H1 (cell line): ENCODE data around the gene PARP14. TPM values are rescaled to one million over a fixed set of nuclear protein-coding genes. Genes with fewer than 3 reads are reported as not detected.

Experiments used
- EP300 ChIP-seq, 2 experiments: IDR thresholded peaks; 1 replicate in 1 of 2; 2 replicates in 1 of 2; pipeline ENCODE4 v1.6.1; 2011 to 2012; ENCODE audit warnings: low read depth in 2 of 2, low read length in 2 of 2, mild to moderate bottlenecking in 2 of 2, borderline replicate concordance in 1 of 2, inconsistent platforms in 1 of 2, moderate library complexity in 1 of 2
- GABPA ChIP-seq: IDR thresholded peaks from 2 replicates; pipeline ENCODE4 v1.6.1; 2011; ENCODE audit warnings: mild to moderate bottlenecking, low read length, moderate library complexity, borderline replicate concordance; ENCODE audit not compliant: insufficient read depth
- SIRT6 ChIP-seq: IDR thresholded peaks from one replicate; pipeline ENCODE4 v1.7.1; 2012; ENCODE audit warnings: low read length, inconsistent platforms
- YY1 ChIP-seq: IDR thresholded peaks from 2 replicates; pipeline ENCODE4 v1.6.1; 2011; ENCODE audit warnings: low read depth, mild to moderate bottlenecking, low read length
- polyA plus RNA-seq, 7 experiments: library from polyadenylated mRNA; depleted of rRNA in 3 of 7; stranded (reverse) in 5 of 7; unstranded in 2 of 7; fragments of >200 nt in 5 of 7; fragments of 200-250 nt in 2 of 7; gene quantifications; 1 replicate in 5 of 7; 2 replicates in 1 of 7; 4 replicates in 1 of 7; pipeline versions ENCODE4 v1.2.1 to v1.2.3, GENCODE V29; 2011 to 2013; ENCODE audit warnings: missing spikeins in 2 of 7, mixed read lengths in 2 of 7
- total RNA-seq: library from RNA; stranded (reverse); fragmentation: NEBNext Ultra II Directional; extraction: Animal tissue kit (Norgen Biotek cat#: 25700); gene quantifications from 2 replicates; pipeline ENCODE4 v1.2.1, GENCODE V29; 2021

PARP14 gene
- total and polyA plus RNA-seq, 2 of the 8 experiments (the other 6 are each of a cell fraction or from before 2014, with no cell fraction given): 12.6 to 17.6 TPM

DNA sequence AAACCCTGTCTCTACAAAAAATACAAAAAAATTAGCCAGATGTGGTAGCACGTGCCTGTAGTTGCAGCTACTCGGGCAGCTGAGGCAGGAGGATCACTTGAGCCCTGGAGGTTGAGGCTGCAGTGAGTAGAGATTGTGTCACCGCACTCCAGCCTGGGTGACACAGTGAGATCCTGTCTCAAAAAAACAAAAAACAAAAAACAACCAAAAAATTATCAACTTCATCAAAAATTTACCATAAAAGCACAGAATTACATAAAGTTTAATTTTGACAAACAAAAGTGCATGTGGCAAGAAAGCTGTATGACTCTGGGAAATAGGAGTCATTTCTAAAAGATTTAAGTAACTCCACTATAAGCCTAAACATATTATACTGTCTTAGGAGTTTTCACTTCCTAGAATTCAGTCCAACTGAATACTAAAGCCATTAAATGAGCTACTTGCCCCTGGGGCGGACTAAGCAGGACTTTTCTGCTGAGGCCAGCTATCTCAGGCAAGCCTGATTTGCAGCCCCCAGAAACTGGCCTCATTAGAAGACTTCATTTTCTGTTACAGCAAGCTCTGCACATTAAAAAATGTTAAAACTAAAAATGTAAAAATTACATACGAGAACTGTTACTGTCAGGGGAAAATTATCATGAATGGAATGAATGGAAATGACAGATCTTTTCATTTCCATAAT lies 90.0 kb downstream of the PARP14 start (continued):
- TF ChIP-seq EP300 (IDR thresholded peaks at IDR 0.05; ENCODE audit: borderline replicate concordance in 1 of 2, low read depth in 2 of 2, low read length in 2 of 2): no peak
- no peak for TF ChIP-seq YY1
- TF ChIP-seq GABPA: no peak
- TF ChIP-seq SIRT6: no peak
